ENCODE measurements around the gene BMI1. TPM values are rescaled to one million over a fixed set of nuclear protein-coding genes. Genes with fewer than 3 reads are reported as not detected.

Gene BMI1
- total and polyA plus RNA-seq, 2 donors (not counting 1 experiment from before 2014, with no cell fraction given): 30.6 to 41.6 TPM

DNA sequence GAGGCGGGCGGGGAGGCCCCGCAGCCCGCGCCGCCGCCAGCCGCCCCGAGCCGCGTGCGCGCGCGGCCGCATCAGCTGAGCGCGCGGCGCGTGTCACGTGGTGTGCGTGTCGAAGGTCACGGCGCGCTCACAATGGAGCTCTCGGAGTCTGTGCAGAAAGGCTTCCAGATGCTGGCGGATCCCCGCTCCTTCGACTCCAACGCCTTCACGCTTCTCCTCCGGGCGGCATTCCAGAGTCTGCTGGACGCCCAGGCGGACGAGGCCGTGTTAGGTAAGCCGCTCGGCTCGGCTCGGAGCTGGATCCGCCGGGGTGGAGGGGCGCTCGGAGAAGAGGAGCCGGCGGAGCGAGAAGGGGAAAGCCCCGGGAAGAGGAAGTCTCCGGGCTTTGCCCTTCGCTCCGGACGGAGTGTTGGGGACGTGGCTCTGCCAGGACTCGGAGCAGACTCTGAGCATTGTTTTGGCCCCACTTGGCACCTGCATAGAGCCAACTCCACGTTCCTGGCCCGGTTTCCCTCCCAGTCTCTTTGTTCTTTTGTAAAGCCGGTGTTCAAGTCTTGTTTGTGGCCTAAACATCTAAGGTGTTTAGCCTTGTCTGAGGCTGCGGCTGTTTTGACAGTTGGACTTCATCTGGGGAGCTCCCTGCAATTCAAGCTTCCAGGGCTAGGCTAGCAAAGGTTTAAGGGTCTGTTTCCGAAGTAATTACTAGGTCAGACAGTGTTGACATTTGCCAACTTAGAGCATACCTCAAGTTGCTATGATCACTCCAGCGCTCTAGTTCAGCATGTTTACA is 4.4 kb upstream of the BMI1 start, which contains the start of gene COMMD3:
COMMD3 (plus strand) TSS at position 103 of the 790 bp plus-strand sequence; CDS start at position 133, 30 bp downstream.
- H3K9me3 ChIP-seq (ENCODE audit: control insufficient read depth, insufficient read depth, low read depth, low read length): no peaks in the 10 kb centered on the region
- H3K27ac ChIP-seq (ENCODE audit: insufficient read depth, low read length): peak within 1 kb of the TSS; percentile 82
- peak within 1 kb of the TSS; percentile 90 for H2AFZ ChIP-seq (ENCODE audit: low read length)
- peak; percentile 88 to 90 for DNase-seq (ENCODE audit: low read depth in 2 of 2)
- peak within 1 kb of the TSS; percentile 85 for H3K9ac ChIP-seq (ENCODE audit: insufficient read depth, low read length)
- H4K20me1 ChIP-seq (ENCODE audit: control insufficient read depth, extremely low read depth, insufficient read depth, low read length): no peaks in the 10 kb centered on the region
- H3K4me1 ChIP-seq (ENCODE audit: control insufficient read depth, extremely low read depth, insufficient read depth, low read length): no peaks in the 10 kb centered on the region
- H3K79me2 ChIP-seq (ENCODE audit: control insufficient read depth, insufficient read depth, low read length): peaks cover 3% of the 10 kb centered on the region
- H3K27me3 ChIP-seq (ENCODE audit: control insufficient read depth, insufficient read depth, low read length): no peaks in the 10 kb centered on the region
- H3K4me2 ChIP-seq (ENCODE audit: extremely low read depth, insufficient read depth, low read length): peak within 1 kb of the TSS; percentile 88
- H3K36me3 ChIP-seq (ENCODE audit: control insufficient read depth, insufficient read depth, low read length): no peaks in the 10 kb centered on the region
- no peak for TF ChIP-seq EZH2 (IDR thresholded peaks at IDR 0.05; ENCODE audit: low read length, missing control alignments)
- TF ChIP-seq, protein P1, sequence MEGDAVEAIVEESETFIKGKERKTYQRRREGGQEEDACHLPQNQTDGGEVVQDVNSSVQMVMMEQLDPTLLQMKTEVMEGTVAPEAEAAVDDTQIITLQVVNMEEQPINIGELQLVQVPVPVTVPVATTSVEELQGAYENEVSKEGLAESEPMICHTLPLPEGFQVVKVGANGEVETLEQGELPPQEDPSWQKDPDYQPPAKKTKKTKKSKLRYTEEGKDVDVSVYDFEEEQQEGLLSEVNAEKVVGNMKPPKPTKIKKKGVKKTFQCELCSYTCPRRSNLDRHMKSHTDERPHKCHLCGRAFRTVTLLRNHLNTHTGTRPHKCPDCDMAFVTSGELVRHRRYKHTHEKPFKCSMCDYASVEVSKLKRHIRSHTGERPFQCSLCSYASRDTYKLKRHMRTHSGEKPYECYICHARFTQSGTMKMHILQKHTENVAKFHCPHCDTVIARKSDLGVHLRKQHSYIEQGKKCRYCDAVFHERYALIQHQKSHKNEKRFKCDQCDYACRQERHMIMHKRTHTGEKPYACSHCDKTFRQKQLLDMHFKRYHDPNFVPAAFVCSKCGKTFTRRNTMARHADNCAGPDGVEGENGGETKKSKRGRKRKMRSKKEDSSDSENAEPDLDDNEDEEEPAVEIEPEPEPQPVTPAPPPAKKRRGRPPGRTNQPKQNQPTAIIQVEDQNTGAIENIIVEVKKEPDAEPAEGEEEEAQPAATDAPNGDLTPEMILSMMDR (conservative IDR thresholded peaks at IDR 0.05 in 1 of 2, IDR thresholded peaks at IDR 0.05 in 1 of 2; ENCODE audit: low read depth in 1 of 2, low read length in 2 of 2): no peak
- H3K4me3 ChIP-seq (replicated peaks in 1 of 4; ENCODE audit: control extremely low read depth in 1 of 4, insufficient read depth in 1 of 4, low read depth in 3 of 4, low read length in 4 of 4): peak within 1 kb of the TSS; percentile 90 to 95 (median 94)

DNA sequence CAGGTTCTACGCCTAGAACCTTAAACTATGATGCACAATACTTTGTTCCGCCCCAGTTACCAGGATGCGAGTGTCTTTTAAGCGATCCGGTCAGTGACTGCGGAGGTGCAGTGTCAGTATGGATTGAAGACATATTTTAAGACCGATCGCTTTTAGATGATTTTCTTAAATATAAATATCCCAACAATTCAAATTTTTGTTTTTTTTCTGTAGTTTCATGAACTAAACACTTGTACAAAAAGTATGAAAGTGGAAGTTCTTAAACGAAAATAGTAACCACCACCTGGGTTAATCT is 3.9 kb upstream of the BMI1 start:
- H3K27me3 ChIP-seq (ENCODE audit: control insufficient read depth, insufficient read depth, low read length): peaks cover 2% of the 10 kb centered on the region
- H2AFZ ChIP-seq (ENCODE audit: low read length): peak overlapping the region; percentile 90
- peak overlapping the region; percentile 90 to 95 (median 94) for H3K4me3 ChIP-seq (replicated peaks in 1 of 4; ENCODE audit: control extremely low read depth in 1 of 4, insufficient read depth in 1 of 4, low read depth in 3 of 4, low read length in 4 of 4)
- H3K9me3 ChIP-seq (ENCODE audit: control insufficient read depth, insufficient read depth, low read depth, low read length): no peaks in the 10 kb centered on the region
- peaks cover 3% of the 10 kb centered on the region for H3K79me2 ChIP-seq (ENCODE audit: control insufficient read depth, insufficient read depth, low read length)
- H3K4me2 ChIP-seq (ENCODE audit: extremely low read depth, insufficient read depth, low read length): peak overlapping the region; percentile 88
- peak overlapping the region; percentile 82 for H3K27ac ChIP-seq (ENCODE audit: insufficient read depth, low read length)
- no peak for TF ChIP-seq EZH2 (IDR thresholded peaks at IDR 0.05; ENCODE audit: low read length, missing control alignments)
- TF ChIP-seq, protein P1 (conservative IDR thresholded peaks at IDR 0.05 in 1 of 2, IDR thresholded peaks at IDR 0.05 in 1 of 2; ENCODE audit: low read depth in 1 of 2, low read length in 2 of 2): no peak
- H4K20me1 ChIP-seq (ENCODE audit: control insufficient read depth, extremely low read depth, insufficient read depth, low read length): no peaks in the 10 kb centered on the region
- no peaks in the 10 kb centered on the region for H3K4me1 ChIP-seq (ENCODE audit: control insufficient read depth, extremely low read depth, insufficient read depth, low read length)
- no peaks in the 10 kb centered on the region for H3K36me3 ChIP-seq (ENCODE audit: control insufficient read depth, insufficient read depth, low read length)
- no peak for DNase-seq (ENCODE audit: low read depth in 2 of 2)
- peak overlapping the region; percentile 85 for H3K9ac ChIP-seq (ENCODE audit: insufficient read depth, low read length)

DNA sequence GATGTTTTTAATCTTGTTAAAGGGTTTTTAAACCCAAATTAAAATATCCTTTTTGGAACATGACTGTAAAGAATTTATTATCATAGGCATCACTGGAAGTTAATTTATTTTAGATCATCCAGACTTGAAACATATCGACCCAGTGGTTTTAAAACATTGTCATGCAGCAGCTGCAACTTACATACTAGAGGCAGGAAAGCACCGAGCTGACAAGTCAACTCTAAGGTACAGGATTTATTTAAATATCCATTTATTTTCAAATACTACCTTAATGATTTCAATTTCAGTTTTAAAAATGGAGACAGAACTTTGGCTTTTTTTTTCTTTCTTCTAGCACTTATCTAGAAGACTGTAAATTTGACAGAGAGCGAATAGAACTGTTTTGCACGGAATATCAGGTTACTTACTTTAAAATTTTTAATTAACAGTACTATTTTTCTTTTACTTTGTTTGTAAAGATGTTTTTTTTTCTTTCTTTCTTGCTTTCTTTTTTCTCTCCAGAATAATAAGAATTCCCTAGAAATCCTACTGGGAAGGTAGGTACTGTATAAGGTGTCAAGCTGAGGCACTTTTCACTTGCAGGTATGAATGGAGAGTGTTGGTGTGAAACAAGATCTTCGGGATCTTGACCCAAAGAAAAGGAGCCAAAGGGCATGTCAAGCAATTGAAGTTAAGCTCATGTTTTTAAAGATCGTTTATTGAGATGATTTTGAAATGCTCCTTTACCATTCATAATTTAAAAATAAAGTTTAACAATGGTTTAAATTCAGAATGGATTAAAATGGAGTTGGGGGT is 2.9 kb upstream of the BMI1 start:
- Histone ChIP-seq H3K4me1 (ENCODE audit: control insufficient read depth, extremely low read depth, insufficient read depth, low read length) (no peaks in the 10 kb centered on the region), H2AFZ (ENCODE audit: low read length) (no peak overlapping the region), H3K79me2 (ENCODE audit: control insufficient read depth, insufficient read depth, low read length) (peaks cover 3% of the 10 kb centered on the region), H4K20me1 (ENCODE audit: control insufficient read depth, extremely low read depth, insufficient read depth, low read length) (peaks cover 2% of the 10 kb centered on the region), H3K27me3 (ENCODE audit: control insufficient read depth, insufficient read depth, low read length) (peaks cover 11% of the 10 kb centered on the region), H3K9ac (ENCODE audit: insufficient read depth, low read length) (no peak overlapping the region), H3K9me3 (ENCODE audit: control insufficient read depth, insufficient read depth, low read depth, low read length) (no peaks in the 10 kb centered on the region), H3K4me3 (replicated peaks in 1 of 4; ENCODE audit: control extremely low read depth in 1 of 4, insufficient read depth in 1 of 4, low read depth in 3 of 4, low read length in 4 of 4) (peak overlapping the region; percentile 90 to 95 (median 94)), H3K4me2 (ENCODE audit: extremely low read depth, insufficient read depth, low read length) (peak overlapping the region; percentile 88), H3K36me3 (ENCODE audit: control insufficient read depth, insufficient read depth, low read length) (no peaks in the 10 kb centered on the region), H3K27ac (ENCODE audit: insufficient read depth, low read length) (no peak overlapping the region)
- TF ChIP-seq, protein P1 (conservative IDR thresholded peaks at IDR 0.05 in 1 of 2, IDR thresholded peaks at IDR 0.05 in 1 of 2; ENCODE audit: low read depth in 1 of 2, low read length in 2 of 2): no peak
- TF ChIP-seq EZH2 (IDR thresholded peaks at IDR 0.05; ENCODE audit: low read length, missing control alignments): no peak
- no peak for DNase-seq (ENCODE audit: low read depth in 2 of 2)
